ENCODE measurements around the gene C9.
A peak's percentile ranks its signal among the peaks of the same experiment; 100 is the strongest.

The C9 gene

DNA sequence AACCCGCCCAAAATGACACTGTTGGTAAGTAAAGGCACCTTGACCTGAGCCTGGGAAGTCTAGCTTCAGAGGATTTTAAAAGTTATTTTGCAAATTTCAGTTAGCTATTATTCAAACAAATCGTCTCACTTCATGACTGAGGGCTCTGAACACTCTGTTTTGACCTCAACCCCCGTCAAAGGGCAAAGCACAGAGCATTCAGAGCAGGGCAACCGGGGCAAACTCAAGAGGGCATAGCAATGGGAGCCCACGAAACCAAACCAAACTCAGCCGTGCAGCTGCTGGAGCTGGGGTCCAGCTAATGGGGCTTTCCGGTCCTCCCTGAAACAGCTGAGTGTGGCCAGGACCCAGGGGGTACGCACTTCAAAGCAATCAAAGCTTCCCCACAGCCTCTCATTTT lies 1.6 kb downstream of the C9 start:
- Histone ChIP-seq H3K4me1 (ENCODE audit: control insufficient read depth in 1 of 2, insufficient read depth in 2 of 2, low read length in 2 of 2) (peaks cover 0 to 3% of the 10 kb centered on the region in 2 experiments), H4K8ac (ENCODE audit: low read depth, low read length) (no peak overlapping the region)

DNA sequence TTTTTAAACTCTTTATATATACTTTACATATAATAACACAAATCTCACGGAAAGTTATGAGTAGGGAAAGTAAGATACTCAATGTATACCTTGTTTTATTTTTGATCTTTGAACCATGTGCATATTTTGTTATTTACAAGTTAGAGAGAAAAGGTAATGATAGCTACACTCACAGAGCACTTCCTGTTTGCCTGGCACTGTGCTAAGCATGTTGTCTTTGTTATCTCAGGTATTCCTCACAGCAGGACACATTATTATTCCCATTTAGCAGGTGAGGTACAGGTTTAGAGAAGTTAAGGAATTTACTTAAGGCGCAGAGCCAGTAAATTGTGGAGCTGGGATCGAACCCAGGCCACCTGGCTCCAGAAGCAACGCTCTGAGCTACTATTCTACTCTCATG lies 3.0 kb downstream of the C9 start:
- Histone ChIP-seq H3K18ac (ENCODE audit: low read length) (no peak overlapping the region), H3K79me1 (ENCODE audit: low read length) (no peaks in the 10 kb centered on the region), H3K23ac (ENCODE audit: low read length) (no peak overlapping the region), H3K4me1 (ENCODE audit: control insufficient read depth in 1 of 2, insufficient read depth in 2 of 2, low read length in 2 of 2) (peaks cover 0 to 3% of the 10 kb centered on the region in 2 experiments), H3K27me3 (ENCODE audit: insufficient read depth, low read length) (no peaks in the 10 kb centered on the region), H3K14ac (ENCODE audit: low read length) (no peak overlapping the region), H3K4me3 (ENCODE audit: low read depth, low read length) (no peak overlapping the region), H3K79me2 (ENCODE audit: control insufficient read depth, insufficient read depth, low read length, poor library complexity) (no peaks in the 10 kb centered on the region), H3K36me3 (ENCODE audit: control insufficient read depth in 1 of 2, insufficient read depth in 2 of 2, low read length in 2 of 2) (no peaks in the 10 kb centered on the region), H3K9ac (ENCODE audit: low read length) (no peak overlapping the region), H4K8ac (ENCODE audit: low read depth, low read length) (no peak overlapping the region), H3K9me3 (ENCODE audit: insufficient read depth, low read depth, low read length) (no peaks in the 10 kb centered on the region), H2AK5ac (ENCODE audit: low read length) (no peak overlapping the region), H2BK5ac (ENCODE audit: low read depth, low read length, poor library complexity) (no peak overlapping the region), H3K4me2 (ENCODE audit: low read length) (no peak overlapping the region), H3K4ac (ENCODE audit: low read depth, low read length) (no peak overlapping the region), H3K27ac (ENCODE audit: low read depth, low read length) (no peak overlapping the region), H2BK120ac (ENCODE audit: insufficient read depth, low read length, poor library complexity) (no peak overlapping the region), H4K91ac (ENCODE audit: low read depth, low read length) (no peak overlapping the region), H4K12ac (ENCODE audit: low read depth, low read length) (no peak overlapping the region), H2AFZ (ENCODE audit: insufficient read depth, low read length, poor library complexity) (no peak overlapping the region), H2BK12ac (ENCODE audit: low read length) (no peak overlapping the region)
- no CpG with 5 or more reads among the region's 4 CpGs for WGBS (ENCODE audit: extremely low coverage, insufficient coverage, insufficient read length)
- DNase-seq, result no peak

More for the DNA sequence above, 1.6 kb downstream of the C9 start:
- H2BK120ac ChIP-seq (ENCODE audit: insufficient read depth, low read length, poor library complexity), result no peak overlapping the region
- H3K18ac ChIP-seq (ENCODE audit: low read length), result no peak overlapping the region
- H3K27me3 ChIP-seq (ENCODE audit: insufficient read depth, low read length), result no peaks in the 10 kb centered on the region
- no peak overlapping the region for H2BK5ac ChIP-seq (ENCODE audit: low read depth, low read length, poor library complexity)
- H3K4ac ChIP-seq (ENCODE audit: low read depth, low read length), result no peak overlapping the region
- H3K9ac ChIP-seq (ENCODE audit: low read length), result no peak overlapping the region
- no peak overlapping the region for H2AFZ ChIP-seq (ENCODE audit: insufficient read depth, low read length, poor library complexity)
- WGBS (ENCODE audit: extremely low coverage, insufficient coverage, insufficient read length), result no CpG with 5 or more reads among the region's 8 CpGs
- H3K4me2 ChIP-seq (ENCODE audit: low read length), result no peak overlapping the region
- DNase-seq, result no peak
- H3K79me1 ChIP-seq (ENCODE audit: low read length), result no peaks in the 10 kb centered on the region
- H3K9me3 ChIP-seq (ENCODE audit: insufficient read depth, low read depth, low read length), result no peaks in the 10 kb centered on the region
- H3K4me3 ChIP-seq (ENCODE audit: low read depth, low read length), result no peak overlapping the region
- no peak overlapping the region for H3K27ac ChIP-seq (ENCODE audit: low read depth, low read length)
- H3K79me2 ChIP-seq (ENCODE audit: control insufficient read depth, insufficient read depth, low read length, poor library complexity), result no peaks in the 10 kb centered on the region
- H2BK12ac ChIP-seq (ENCODE audit: low read length), result no peak overlapping the region
- H4K91ac ChIP-seq (ENCODE audit: low read depth, low read length), result no peak overlapping the region
- no peaks in the 10 kb centered on the region for H3K36me3 ChIP-seq (ENCODE audit: control insufficient read depth in 1 of 2, insufficient read depth in 2 of 2, low read length in 2 of 2)
- no peak overlapping the region for H2AK5ac ChIP-seq (ENCODE audit: low read length)
- no peak overlapping the region for H3K23ac ChIP-seq (ENCODE audit: low read length)
- H4K12ac ChIP-seq (ENCODE audit: low read depth, low read length), result no peak overlapping the region
- no peak overlapping the region for H3K14ac ChIP-seq (ENCODE audit: low read length)

DNA sequence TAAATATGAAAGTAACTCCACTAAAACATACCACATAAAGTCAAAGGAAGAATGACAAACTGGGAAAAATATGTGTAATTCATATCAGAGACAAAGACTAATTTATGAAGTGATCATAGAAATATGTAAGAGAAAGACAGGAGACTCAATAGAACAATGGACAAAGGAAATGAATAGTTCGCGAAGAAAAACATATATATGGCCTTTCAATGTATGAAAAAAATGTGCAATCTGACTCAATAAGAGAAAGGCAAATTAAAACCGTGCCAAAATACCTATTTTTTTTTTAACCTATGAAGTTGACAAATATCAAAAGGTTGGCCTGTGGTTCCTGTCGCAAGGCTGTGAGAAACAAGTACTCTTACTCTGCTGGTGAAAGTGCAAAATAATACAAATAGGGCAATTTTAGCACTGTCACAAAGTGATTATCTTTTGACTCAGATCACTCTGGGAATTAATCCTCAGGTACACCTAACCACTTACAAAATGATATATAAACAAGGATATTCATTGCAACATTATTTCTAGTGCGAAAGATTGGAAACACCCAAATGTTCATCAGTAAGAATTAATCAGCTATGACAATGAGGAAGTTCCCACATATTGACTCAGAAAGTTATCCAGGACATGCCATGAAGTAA lies 3.7 kb downstream of the C9 start:
- Histone ChIP-seq H3K79me1 (ENCODE audit: low read length) (no peaks in the 10 kb centered on the region), H2AFZ (ENCODE audit: insufficient read depth, low read length, poor library complexity) (no peak overlapping the region), H3K4me2 (ENCODE audit: low read length) (no peak overlapping the region), H3K27me3 (ENCODE audit: insufficient read depth, low read length) (no peaks in the 10 kb centered on the region), H3K79me2 (ENCODE audit: control insufficient read depth, insufficient read depth, low read length, poor library complexity) (no peaks in the 10 kb centered on the region), H4K12ac (ENCODE audit: low read depth, low read length) (no peak overlapping the region), H4K8ac (ENCODE audit: low read depth, low read length) (no peak overlapping the region), H3K9ac (ENCODE audit: low read length) (no peak overlapping the region), H2BK5ac (ENCODE audit: low read depth, low read length, poor library complexity) (no peak overlapping the region), H3K27ac (ENCODE audit: low read depth, low read length) (no peak overlapping the region), H2AK5ac (ENCODE audit: low read length) (no peak overlapping the region), H3K23ac (ENCODE audit: low read length) (no peak overlapping the region), H2BK12ac (ENCODE audit: low read length) (no peak overlapping the region), H3K9me3 (ENCODE audit: insufficient read depth, low read depth, low read length) (no peaks in the 10 kb centered on the region), H2BK120ac (ENCODE audit: insufficient read depth, low read length, poor library complexity) (no peak overlapping the region), H4K91ac (ENCODE audit: low read depth, low read length) (no peak overlapping the region), H3K4me3 (ENCODE audit: low read depth, low read length) (no peak overlapping the region), H3K14ac (ENCODE audit: low read length) (no peak overlapping the region), H3K18ac (ENCODE audit: low read length) (no peak overlapping the region), H3K36me3 (ENCODE audit: control insufficient read depth in 1 of 2, insufficient read depth in 2 of 2, low read length in 2 of 2) (no peaks in the 10 kb centered on the region), H3K4ac (ENCODE audit: low read depth, low read length) (no peak overlapping the region), H3K4me1 (ENCODE audit: control insufficient read depth in 1 of 2, insufficient read depth in 2 of 2, low read length in 2 of 2) (peaks cover 0 to 3% of the 10 kb centered on the region in 2 experiments)
- no CpG with 5 or more reads among the region's 5 CpGs for WGBS (ENCODE audit: extremely low coverage, insufficient coverage, insufficient read length)
- no peak for DNase-seq

DNA sequence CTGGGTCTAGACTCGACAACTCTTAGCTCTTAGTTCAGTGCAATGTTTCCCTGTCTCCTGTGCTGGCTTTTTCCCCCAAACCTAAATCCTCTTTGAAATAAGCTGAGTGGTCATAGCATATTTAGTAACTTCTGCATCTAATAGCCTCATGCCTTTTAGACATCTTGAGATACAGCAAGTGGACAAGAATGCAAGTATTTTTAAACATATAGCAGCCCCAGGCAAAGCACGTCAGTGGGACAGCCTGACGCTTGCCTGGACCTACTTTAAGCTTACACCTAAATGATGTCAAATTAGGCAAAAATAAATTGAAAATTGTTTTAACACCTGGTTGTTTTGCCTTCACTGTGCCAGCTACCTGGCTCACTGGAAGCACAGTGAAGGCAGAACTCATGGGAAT lies 8.0 kb downstream of the C9 start:
- no peak overlapping the region for H2BK12ac ChIP-seq (ENCODE audit: low read length)
- H3K36me3 ChIP-seq (ENCODE audit: control insufficient read depth in 1 of 2, insufficient read depth in 2 of 2, low read length in 2 of 2), result no peaks in the 10 kb centered on the region
- no peak overlapping the region for H3K9ac ChIP-seq (ENCODE audit: low read length)
- H2AK5ac ChIP-seq (ENCODE audit: low read length), result no peak overlapping the region
- H2BK5ac ChIP-seq (ENCODE audit: low read depth, low read length, poor library complexity), result no peak overlapping the region
- H3K79me2 ChIP-seq (ENCODE audit: control insufficient read depth, insufficient read depth, low read length, poor library complexity), result no peaks in the 10 kb centered on the region
- H4K12ac ChIP-seq (ENCODE audit: low read depth, low read length), result no peak overlapping the region
- no peak overlapping the region for H4K8ac ChIP-seq (ENCODE audit: low read depth, low read length)
- WGBS (ENCODE audit: extremely low coverage, insufficient coverage, insufficient read length), result no CpG with 5 or more reads among the region's 3 CpGs
- no peaks in the 10 kb centered on the region for H3K4me1 ChIP-seq (ENCODE audit: control insufficient read depth in 1 of 2, insufficient read depth in 2 of 2, low read length in 2 of 2)
- no peaks in the 10 kb centered on the region for H3K9me3 ChIP-seq (ENCODE audit: insufficient read depth, low read depth, low read length)
- no peak overlapping the region for H4K91ac ChIP-seq (ENCODE audit: low read depth, low read length)
- H3K4ac ChIP-seq (ENCODE audit: low read depth, low read length), result no peak overlapping the region
- H3K27ac ChIP-seq (ENCODE audit: low read depth, low read length), result no peak overlapping the region
- no peak overlapping the region for H3K23ac ChIP-seq (ENCODE audit: low read length)
- H3K14ac ChIP-seq (ENCODE audit: low read length), result no peak overlapping the region
- no peak overlapping the region for H2AFZ ChIP-seq (ENCODE audit: insufficient read depth, low read length, poor library complexity)
- H3K27me3 ChIP-seq (ENCODE audit: insufficient read depth, low read length), result no peaks in the 10 kb centered on the region
- no peaks in the 10 kb centered on the region for H3K79me1 ChIP-seq (ENCODE audit: low read length)
- no peak overlapping the region for H2BK120ac ChIP-seq (ENCODE audit: insufficient read depth, low read length, poor library complexity)
- H3K18ac ChIP-seq (ENCODE audit: low read length), result no peak overlapping the region
- no peak overlapping the region for H3K4me2 ChIP-seq (ENCODE audit: low read length)
- H3K4me3 ChIP-seq (ENCODE audit: low read depth, low read length), result no peak overlapping the region
- peak; percentile 8 to 28 for DNase-seq
